Subcutaneous adipose tissue (tissue), 4 donors: Measurements from ENCODE around the gene PLA2G1B. TPM values are rescaled to one million over a fixed set of nuclear protein-coding genes. Genes with fewer than 3 reads are reported as not detected.

Experiments used
- CTCF ChIP-seq: fragments of 450-650 bp; IDR thresholded peaks from one replicate; pipeline ENCODE4 v1.5.1; 2016; ENCODE audit warnings: low read depth, mild to moderate bottlenecking, control low read depth, antibody characterized with exemption, moderate library complexity
- total RNA-seq, 4 donors: library from RNA; depleted of rRNA; stranded (reverse); fragments of >200 nt; gene quantifications; one replicate each; pipeline ENCODE4 v1.1.0, GENCODE V29; 2016

PLA2G1B gene
- total RNA-seq, 4 donors from 2014 or later, result not detected

- no peak for TF ChIP-seq CTCF
These were observed 31.0 kb upstream of the PLA2G1B start for GRCh38 chr12:120358412-120359100.

- TF ChIP-seq CTCF, result no peak
These were observed 29.5 kb upstream of the PLA2G1B start for GRCh38 chr12:120357104-120357503.

GRCh38 chr12:120356567-120357030 is 29.0 kb upstream of the PLA2G1B start:
- TF ChIP-seq CTCF, result no peak

- TF ChIP-seq CTCF, result no peak
These were observed 26.2 kb upstream of the PLA2G1B start for GRCh38 chr12:120353556-120354317.

- TF ChIP-seq CTCF, result no peak
These were observed 25.6 kb upstream of the PLA2G1B start for GRCh38 chr12:120353136-120353535.

GRCh38 chr12:120352117-120352516 is 24.5 kb upstream of the PLA2G1B start:
- TF ChIP-seq CTCF, result no peak

GRCh38 chr12:120350576-120351350 is 23.2 kb upstream of the PLA2G1B start:
- TF ChIP-seq CTCF, result no peak
